Spleen (tissue), 11 donors: ENCODE results near the gene ABCA2. TPM values are rescaled to one million over a fixed set of nuclear protein-coding genes. Genes with fewer than 3 reads are reported as not detected.

Experiments used
- DNase-seq: peaks from one replicate; pipeline ENCODE4 v3.0.0-alpha.2; 2020
- H3K27ac ChIP-seq, 8 donors: fragments of 200-600 bp; sonication (generic) in 7 of 8; 1 replicate in 4 of 8; 2 replicates in 4 of 8; pipeline versions ENCODE4 v1.5.0 to v1.8.0; 2016 to 2021; ENCODE audit warnings: inconsistent platforms in 4 of 8, mild to moderate bottlenecking in 4 of 8, moderate library complexity in 1 of 8
- H3K27me3 ChIP-seq, 7 donors: fragments of 200-600 bp; sonication (generic) in 6 of 7; replicated peaks in 1 of 7; 1 replicate in 4 of 7; 2 replicates in 3 of 7; pipeline versions ENCODE4 v1.5.0 to v1.8.0; 2016 to 2021; ENCODE audit warnings: inconsistent platforms in 3 of 7, mild to moderate bottlenecking in 1 of 7
- H3K36me3 ChIP-seq, 6 donors: fragments of 200-600 bp; sonication (generic) in 5 of 6; 1 replicate in 4 of 6; 2 replicates in 2 of 6; pipeline versions ENCODE4 v1.5.0 to v1.8.0; 2016 to 2021; ENCODE audit warnings: inconsistent platforms in 2 of 6
- H3K4me1 ChIP-seq, 6 donors: fragments of 200-600 bp; sonication (generic) in 5 of 6; 1 replicate in 3 of 6; 2 replicates in 3 of 6; pipeline versions ENCODE4 v1.5.0 to v1.8.0; 2016 to 2021; ENCODE audit warnings: inconsistent platforms in 3 of 6
- H3K4me3 ChIP-seq, 8 donors: fragments of 200-600 bp; sonication (generic) in 7 of 8; 1 replicate in 4 of 8; 2 replicates in 4 of 8; pipeline versions ENCODE4 v1.5.0 to v1.8.0; 2016 to 2021; ENCODE audit warnings: inconsistent platforms in 4 of 8, mild to moderate bottlenecking in 4 of 8, moderate library complexity in 2 of 8
- H3K9me3 ChIP-seq, 8 donors: fragments of 200-600 bp; sonication (generic) in 7 of 8; 1 replicate in 4 of 8; 2 replicates in 4 of 8; pipeline versions ENCODE4 v1.5.0 to v1.8.0; 2016 to 2021; ENCODE audit warnings: inconsistent platforms in 4 of 8
- POLR2A ChIP-seq, 3 donors: fragments of 450-650 bp; IDR thresholded peaks; one replicate each; pipeline ENCODE4 v1.5.1; 2017; ENCODE audit warnings: antibody characterized with exemption in 3 of 3, mild to moderate bottlenecking in 1 of 3
- POLR2AphosphoS5 ChIP-seq, 3 donors: sonication (generic); formaldehyde crosslinking; IDR thresholded peaks; one replicate each; pipeline ENCODE4 v1.5.1; 2017; ENCODE audit warnings: antibody characterized with exemption in 3 of 3
- WGBS, 5 donors: extraction: QIAGEN DNeasy Blood & Tissue Kit in 3 of 5; methylation state at CpG; one replicate each; pipeline versions ENCODE4 v1.1.5 to v1.1.7; 2013 to 2018; 5-methylcytosine and 5-hydroxymethylcytosine counted together
- intact Hi-C: fragments of 100-400 bp; cut with DNase I; formaldehyde crosslinking; loops from one replicate; pipeline ENCODE4 v1.15.0; 2023; ENCODE audit warnings: low total_unique reads
- polyA plus RNA-seq, 3 donors: library from polyadenylated mRNA; stranded (reverse); fragments of 200-250 nt; gene quantifications; one replicate each; pipeline ENCODE4 v1.2.1, GENCODE V29; 2013
- total RNA-seq, 7 donors: library from RNA; depleted of rRNA in 3 of 7; stranded (reverse); fragments of >200 nt in 3 of 7; fragmentation: NEBNext Ultra II Directional in 4 of 7; extraction: Animal tissue kit (Norgen Biotek cat#: 25700) in 4 of 7; gene quantifications; one replicate each; pipeline versions ENCODE4 v1.1.0 to v1.2.1, GENCODE V29; 2016 to 2021
- TF ChIP-seq, protein P1 (sequence below), 11 experiments: fragments of 200-600 bp in 7 of 11; fragments of 450-650 bp in 4 of 11; sonication (generic) in 4 of 11; IDR thresholded peaks in 8 of 11; conservative IDR thresholded peaks in 3 of 11; 1 replicate in 7 of 11; 2 replicates in 4 of 11; pipeline versions ENCODE4 v1.4.0 to v1.8.0; 2016 to 2021; ENCODE audit warnings: antibody characterized with exemption in 11 of 11, inconsistent platforms in 4 of 11, mild to moderate bottlenecking in 1 of 11
- donor health status: healthy with polysubstance abuse.
- donor health status: DM: no; HTN: no; CAD: no; lungs with moderate emphysema.
- donor health status: DM: no; HTN: no; CAD: no.
- donor health status: Bipolar disorder and iron deficiency.
- donor health status: healthy.
- donor health status: DM: no; HTN: no; CAD: no.
- donor health status: DM: yes; HTN: yes; CAD: no.

Gene ABCA2
- total and polyA plus RNA-seq, 10 donors: 11.9 to 97.5 (median 53.2) TPM

DNA sequence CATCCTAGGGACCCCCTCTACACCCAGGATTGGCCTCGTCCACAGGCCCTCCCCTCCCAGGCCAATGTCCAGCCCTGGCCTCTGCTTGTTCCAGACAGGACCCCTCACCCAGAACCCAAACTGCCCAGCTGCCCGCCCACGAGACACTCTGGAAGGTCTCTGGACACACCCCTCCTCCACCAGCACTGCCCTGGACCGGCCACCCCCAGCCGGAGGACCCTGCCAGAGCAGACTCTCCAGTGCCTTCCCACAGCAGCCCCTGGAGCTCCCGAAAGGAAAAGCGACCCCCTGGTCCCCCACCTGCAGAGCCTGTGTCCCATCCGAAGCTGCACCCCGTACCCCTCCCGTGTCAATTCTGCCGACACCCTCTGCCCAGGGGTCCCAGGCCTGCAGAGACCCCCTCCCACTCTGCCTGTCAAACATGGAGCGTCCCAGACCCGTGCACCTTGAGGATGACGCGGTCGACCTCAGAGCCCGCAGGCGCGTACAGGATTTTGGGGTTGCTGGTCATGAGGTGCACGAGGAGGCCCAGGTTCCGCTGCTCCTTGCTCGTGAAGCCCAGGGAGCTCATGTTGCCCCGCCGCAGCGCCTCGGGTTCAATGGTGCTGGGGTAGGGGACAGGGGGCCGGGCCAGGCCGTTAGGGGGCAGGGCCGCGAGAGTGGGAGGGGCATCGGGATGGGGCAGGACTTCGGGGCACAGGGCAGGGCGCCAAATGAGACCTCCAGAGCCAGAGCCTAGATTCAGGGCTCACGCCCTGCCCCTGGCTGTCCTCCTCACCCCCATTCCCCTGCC lies 8.0 kb downstream of the ABCA2 start:
- TF ChIP-seq, protein P1, sequence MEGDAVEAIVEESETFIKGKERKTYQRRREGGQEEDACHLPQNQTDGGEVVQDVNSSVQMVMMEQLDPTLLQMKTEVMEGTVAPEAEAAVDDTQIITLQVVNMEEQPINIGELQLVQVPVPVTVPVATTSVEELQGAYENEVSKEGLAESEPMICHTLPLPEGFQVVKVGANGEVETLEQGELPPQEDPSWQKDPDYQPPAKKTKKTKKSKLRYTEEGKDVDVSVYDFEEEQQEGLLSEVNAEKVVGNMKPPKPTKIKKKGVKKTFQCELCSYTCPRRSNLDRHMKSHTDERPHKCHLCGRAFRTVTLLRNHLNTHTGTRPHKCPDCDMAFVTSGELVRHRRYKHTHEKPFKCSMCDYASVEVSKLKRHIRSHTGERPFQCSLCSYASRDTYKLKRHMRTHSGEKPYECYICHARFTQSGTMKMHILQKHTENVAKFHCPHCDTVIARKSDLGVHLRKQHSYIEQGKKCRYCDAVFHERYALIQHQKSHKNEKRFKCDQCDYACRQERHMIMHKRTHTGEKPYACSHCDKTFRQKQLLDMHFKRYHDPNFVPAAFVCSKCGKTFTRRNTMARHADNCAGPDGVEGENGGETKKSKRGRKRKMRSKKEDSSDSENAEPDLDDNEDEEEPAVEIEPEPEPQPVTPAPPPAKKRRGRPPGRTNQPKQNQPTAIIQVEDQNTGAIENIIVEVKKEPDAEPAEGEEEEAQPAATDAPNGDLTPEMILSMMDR (IDR thresholded peaks at IDR 0.05 in 8 of 11, conservative IDR thresholded peaks at IDR 0.05 in 3 of 11): no peak
- no peak overlapping the region for H3K27ac ChIP-seq
- intact Hi-C loops: no loop called here
- H3K4me3 ChIP-seq: no peak overlapping the region
- H3K36me3 ChIP-seq: peaks cover 0 to 69% (median 32%) of the 10 kb centered on the region in 6 donors
- 90 to 95% (median 94%) methylated on average over 28 to 34 of the region's 34 CpGs for WGBS, 5 donors
- DNase-seq: no peak
- H3K9me3 ChIP-seq: no peaks in the 10 kb centered on the region
- H3K4me1 ChIP-seq: peaks cover 0 to 36% (median 13%) of the 10 kb centered on the region in 6 donors
- H3K27me3 ChIP-seq: no peaks in the 10 kb centered on the region

DNA sequence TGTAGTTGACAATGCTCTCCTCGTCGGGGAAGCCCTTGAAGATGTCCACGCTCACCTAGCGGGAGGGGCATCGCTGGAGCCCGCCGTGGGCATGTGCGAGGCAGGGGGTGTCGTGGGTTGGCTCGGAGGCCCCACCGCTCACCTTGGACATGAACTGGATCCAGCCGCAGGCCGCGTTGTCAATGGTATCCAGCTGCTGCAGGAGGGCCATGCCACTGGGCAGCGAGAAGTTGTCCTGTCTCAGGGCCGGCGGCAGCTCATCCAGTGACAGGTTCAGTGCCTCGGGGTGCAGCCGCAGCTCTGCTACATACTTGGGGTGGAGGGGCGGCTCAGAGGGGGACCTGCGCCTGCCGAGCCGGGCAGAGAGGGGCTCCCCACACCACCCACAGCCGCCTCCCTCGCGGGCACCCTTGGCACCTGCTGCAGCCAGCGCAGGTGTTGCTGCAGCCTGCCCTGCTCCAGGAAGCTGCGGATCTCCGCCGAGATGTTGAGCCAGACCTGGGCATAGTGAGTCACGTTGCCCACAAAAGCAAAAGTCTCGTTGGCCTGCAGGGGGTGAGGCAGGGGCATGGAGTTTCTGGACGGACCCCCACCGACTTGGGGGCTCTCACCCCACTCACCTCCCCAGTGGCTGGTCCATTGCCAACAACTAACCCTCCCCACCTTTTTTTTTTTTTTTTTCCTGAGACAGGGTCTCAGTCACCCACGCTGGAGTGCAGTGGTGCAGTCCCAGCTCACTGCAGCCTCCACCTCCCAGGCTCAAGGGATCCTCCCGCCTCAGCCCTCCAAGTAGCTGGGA lies 9.1 kb downstream of the ABCA2 start:
- H3K27me3 ChIP-seq: no peaks in the 10 kb centered on the region
- peaks cover 0 to 80% (median 43%) of the 10 kb centered on the region in 6 donors for H3K36me3 ChIP-seq
- DNase-seq: no peak
- H3K4me3 ChIP-seq: no peak overlapping the region
- no peak overlapping the region for H3K27ac ChIP-seq
- 85 to 93% (median 90%) methylated on average over 32 to 36 of the region's 36 CpGs for WGBS, 5 donors
- intact Hi-C loops: no loop called here
- H3K9me3 ChIP-seq: no peaks in the 10 kb centered on the region
- TF ChIP-seq POLR2AphosphoS5 (IDR thresholded peaks at IDR 0.05) (no peak), POLR2A (IDR thresholded peaks at IDR 0.05) (no peak)
- TF ChIP-seq, protein P1 (IDR thresholded peaks at IDR 0.05 in 8 of 11, conservative IDR thresholded peaks at IDR 0.05 in 3 of 11): no peak
- peaks cover 0 to 25% (median 9%) of the 10 kb centered on the region in 6 donors for H3K4me1 ChIP-seq

DNA sequence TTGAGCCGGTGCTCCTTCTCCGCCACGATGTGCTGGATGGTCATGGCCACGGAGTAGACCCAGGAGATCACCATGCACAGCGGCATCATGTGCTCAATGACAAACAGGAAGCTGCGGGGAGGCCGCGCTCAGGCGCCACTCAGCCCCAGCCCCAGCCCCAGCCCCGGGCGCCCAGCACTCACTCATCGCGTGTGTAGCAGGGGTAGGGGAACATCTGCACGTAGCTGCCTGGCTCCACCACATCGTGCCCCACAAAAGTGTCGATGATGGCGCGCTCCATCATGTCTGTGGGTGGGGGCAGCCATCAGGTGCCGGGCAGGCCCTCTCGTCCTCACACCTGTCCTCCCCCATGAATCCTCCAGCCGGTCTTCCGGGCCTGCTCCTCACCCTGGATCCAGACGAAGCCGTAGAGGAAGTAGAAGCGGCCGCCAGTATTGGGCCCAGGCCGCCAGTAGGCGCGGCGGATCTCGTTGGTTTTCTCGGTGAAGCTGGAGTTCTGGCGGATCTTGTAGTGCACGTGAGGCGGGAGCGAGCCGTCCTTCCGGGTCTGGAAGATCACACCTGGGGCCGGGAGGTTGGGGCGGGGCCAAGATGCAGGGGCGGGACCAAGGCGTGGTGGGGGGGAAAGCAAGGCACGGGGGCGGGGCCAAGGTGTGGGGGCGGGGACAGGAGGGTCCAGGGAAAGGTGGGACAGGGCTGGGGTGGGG lies 10.1 kb downstream of the ABCA2 start:
- TF ChIP-seq, protein P1 (IDR thresholded peaks at IDR 0.05 in 8 of 11, conservative IDR thresholded peaks at IDR 0.05 in 3 of 11): no peak
- WGBS, 5 donors: 89 to 96% (median 92%) methylated on average over 32 to 45 of the region's 45 CpGs
- Histone ChIP-seq H3K27ac (no peak overlapping the region), H3K4me3 (no peak overlapping the region), H3K9me3 (no peaks in the 10 kb centered on the region), H3K36me3 (peaks cover 0 to 90% (median 50%) of the 10 kb centered on the region in 6 donors), H3K4me1 (peaks cover 0 to 15% (median 4%) of the 10 kb centered on the region in 6 donors), H3K27me3 (no peaks in the 10 kb centered on the region)
- intact Hi-C loops: no loop called here
- no peak for DNase-seq
